B cell (primary cell): ENCODE measurements around the gene RRAS2.

ENCODE experiments used
- CTCF ChIP-seq: fragments of 200-600 bp; IDR thresholded peaks from one replicate; pipeline ENCODE4 v1.8.0; 2022; ENCODE audit warnings: antibody characterized with exemption, mild to moderate bottlenecking
- EZH2 ChIP-seq: IDR thresholded peaks from 2 replicates; pipeline ENCODE4 v1.6.1; 2012; ENCODE audit warnings: borderline replicate concordance, low read depth, mild to moderate bottlenecking, moderate library complexity, low read length; ENCODE audit not compliant: insufficient read depth, poor library complexity, severe bottlenecking

GRCh38 chr11:14312736-14313438 lies 46.1 kb downstream of the RRAS2 start:
- no peak for TF ChIP-seq CTCF
- no peak for TF ChIP-seq EZH2
